MCF 10A (cell line): Measurements from ENCODE around the gene TES. TPM values are rescaled to one million over a fixed set of nuclear protein-coding genes. Genes with fewer than 3 reads are reported as not detected.

Experiments
- BruUV-seq: library from RNA; stranded (reverse); fragments of 400-500 nt; replicated peaks from 2 replicates; lab custom pipeline; 2021; lab: Mats Ljungman, UMichigan
- CTCF ChIA-PET: fragments of 300-600 bp; sonication (Branson Sonifier 250); formaldehyde crosslinking; extraction: SDS; loops from one replicate; lab custom pipeline; 2021; ENCODE audit warnings: antibody characterized with exemption, inconsistent platforms; lab: Yijun Ruan, JAX
- POLR2A ChIA-PET: fragments of 300-600, 350-650 bp; sonication (Branson Sonifier 250); formaldehyde crosslinking; extraction: SDS; loops from one replicate; lab custom pipeline; 2020; ENCODE audit warnings: antibody characterized with exemption, inconsistent platforms; lab: Yijun Ruan, JAX
- DNase-seq: peaks from one replicate; pipeline ENCODE4 v3.0.0-alpha.2; 2018; ENCODE audit not compliant: unreplicated experiment
- H3K27ac Mint-ChIP-seq: one replicate; pipeline ENCODE4 v1.8.0; 2022; ENCODE audit warnings: mild to moderate bottlenecking, low read depth, mixed read lengths; ENCODE audit not compliant: unreplicated experiment
- H3K27me3 Mint-ChIP-seq: one replicate; pipeline ENCODE4 v1.8.0; 2022; ENCODE audit warnings: mixed read lengths; ENCODE audit not compliant: insufficient read depth, unreplicated experiment
- H3K36me3 Mint-ChIP-seq: one replicate; pipeline ENCODE4 v1.8.0; 2022; ENCODE audit warnings: mild to moderate bottlenecking, moderate library complexity, mixed read lengths; ENCODE audit not compliant: insufficient read depth, unreplicated experiment
- H3K4me1 Mint-ChIP-seq: one replicate; pipeline ENCODE4 v1.8.0; 2022; ENCODE audit warnings: mixed read lengths; ENCODE audit not compliant: insufficient read depth, unreplicated experiment
- H3K4me3 Mint-ChIP-seq: one replicate; pipeline ENCODE4 v1.8.0; 2022; ENCODE audit warnings: mild to moderate bottlenecking, moderate library complexity, mixed read lengths; ENCODE audit not compliant: unreplicated experiment
- H3K9me3 Mint-ChIP-seq: one replicate; pipeline ENCODE4 v1.8.0; 2022; ENCODE audit warnings: mixed read lengths; ENCODE audit not compliant: unreplicated experiment
- CTCF ChIP-seq: fragments of 200-600 bp; IDR thresholded peaks from one replicate; pipeline ENCODE4 v1.8.0; 2022; ENCODE audit warnings: antibody characterized with exemption, mild to moderate bottlenecking; ENCODE audit not compliant: unreplicated experiment
- intact Hi-C: fragments of 100-400 bp; cut with micrococcal nuclease; formaldehyde crosslinking; loops from 2 replicates; pipeline ENCODE4 v1.14.1; 2022
- total RNA-seq: library from RNA; stranded (reverse); gene quantifications from 2 replicates; pipeline ENCODE4 v1.2.3, GENCODE V29; 2022

Gene TES
- total RNA-seq, 1 experiment from 2014 or later: 162 TPM

- intact Hi-C loops: no loop called here
- CTCF ChIA-PET: interaction anchor here (1.0 to 4.0 kb wide), 2 partner anchors 11 to 421 kb away, joined by 4 to 24 read pairs; no protein-coding TSS in a partner anchor
- H3K27ac Mint-ChIP-seq: no peak overlapping the region
- no peak for DNase-seq
- H3K4me1 Mint-ChIP-seq: peaks cover 7% of the 10 kb centered on the region
- H3K36me3 Mint-ChIP-seq: no peaks in the 10 kb centered on the region
- POLR2A ChIA-PET: interaction anchor here (0.7 to 1.7 kb wide), 2 partner anchors 10 to 103 kb away, joined by 3 read pairs; no protein-coding TSS in a partner anchor
- no TSS peak for BruUV-seq
- TF ChIP-seq CTCF: no peak
- no peaks in the 10 kb centered on the region for H3K9me3 Mint-ChIP-seq
- peaks cover 20% of the 10 kb centered on the region for H3K27me3 Mint-ChIP-seq
- no peak overlapping the region for H3K4me3 Mint-ChIP-seq
Observed at GRCh38 chr7:116169060-116169459, 41.3 kb upstream of the TES start.

DNA sequence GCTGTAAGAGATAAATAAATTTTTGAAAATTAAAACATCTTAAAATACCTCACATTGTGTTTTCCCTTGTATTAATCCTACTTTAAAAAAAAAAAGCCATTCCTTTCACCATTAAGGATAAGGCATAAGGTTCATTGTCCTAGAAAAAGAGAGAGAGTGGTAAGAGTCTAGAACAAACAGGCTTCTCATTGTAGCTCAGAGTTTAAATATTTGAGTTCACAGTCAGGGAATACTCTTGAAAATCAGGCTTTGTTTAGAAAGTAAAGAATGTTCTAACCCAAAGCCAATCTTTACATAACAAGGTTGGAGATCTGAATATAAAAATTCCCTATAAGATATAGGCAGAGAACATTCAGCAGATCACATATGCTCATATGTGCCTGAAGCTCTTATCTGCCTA is 40.2 kb upstream of the TES start:
- no peak overlapping the region for H3K4me3 Mint-ChIP-seq
- H3K27ac Mint-ChIP-seq: no peak overlapping the region
- TF ChIP-seq CTCF: no peak
- H3K36me3 Mint-ChIP-seq: no peaks in the 10 kb centered on the region
- DNase-seq: no peak
- BruUV-seq: no TSS peak
- peaks cover 7% of the 10 kb centered on the region for H3K4me1 Mint-ChIP-seq
- no peaks in the 10 kb centered on the region for H3K9me3 Mint-ChIP-seq
- POLR2A ChIA-PET: interaction anchor here (0.6 to 1.7 kb wide), 4 partner anchors 11 to 806 kb away, joined by 3 to 6 read pairs (median 4); no protein-coding TSS in a partner anchor
- peaks cover 20% of the 10 kb centered on the region for H3K27me3 Mint-ChIP-seq
- CTCF ChIA-PET: interaction anchor here (0.6 to 5.4 kb wide), 13 partner anchors 10 to 421 kb away, joined by 3 to 127 read pairs (median 5); no protein-coding TSS in a partner anchor
- intact Hi-C loops: loop anchor here (5.0 to 10.0 kb wide), 2 partner anchors 82 to 1215 kb away; no protein-coding TSS in a partner anchor

DNA sequence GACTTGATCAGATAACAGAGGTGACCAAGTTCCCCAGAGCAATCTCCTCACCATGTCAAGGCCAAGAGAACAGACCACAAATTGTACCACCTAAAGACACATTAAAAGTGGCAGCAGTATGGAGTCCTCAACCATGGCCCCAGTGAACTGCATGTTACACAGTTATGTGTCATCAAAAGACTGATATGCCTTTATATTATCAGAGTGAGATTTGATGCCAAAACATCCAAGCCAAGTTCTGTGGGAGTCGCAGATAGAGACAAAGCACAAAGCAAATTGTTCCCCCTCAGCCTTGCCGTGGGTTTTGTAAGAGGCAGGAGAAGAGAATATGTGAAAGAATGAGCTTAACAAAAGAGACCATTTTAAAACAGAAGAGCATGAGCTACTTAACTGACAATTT is 39.2 kb upstream of the TES start:
- ChIA-PET CTCF (interaction anchor here (0.5 to 5.4 kb wide), 20 partner anchors 9 to 420 kb away, joined by 3 to 127 read pairs (median 5); no protein-coding TSS in a partner anchor), POLR2A (interaction anchor here (0.5 kb wide), 1 partner anchor 418 kb away, joined by 3 read pairs; no protein-coding TSS in a partner anchor)
- no peak for DNase-seq
- TF ChIP-seq CTCF: no peak
- no peak overlapping the region for H3K27ac Mint-ChIP-seq
- peaks cover 8% of the 10 kb centered on the region for H3K4me1 Mint-ChIP-seq
- H3K36me3 Mint-ChIP-seq: no peaks in the 10 kb centered on the region
- H3K9me3 Mint-ChIP-seq: no peaks in the 10 kb centered on the region
- no peak overlapping the region for H3K4me3 Mint-ChIP-seq
- intact Hi-C loops: loop anchor here (5.0 to 10.0 kb wide), 2 partner anchors 81 to 1214 kb away; no protein-coding TSS in a partner anchor
- BruUV-seq: no TSS peak
- H3K27me3 Mint-ChIP-seq: peaks cover 20% of the 10 kb centered on the region

GRCh38 chr7:116172353-116172752 is 38.0 kb upstream of the TES start:
- CTCF ChIA-PET: interaction anchor here (0.5 to 5.4 kb wide), 31 partner anchors 8 to 639 kb away, joined by 3 to 127 read pairs (median 4); partner anchors contain the start of gene TES
- no peak for DNase-seq
- POLR2A ChIA-PET: interaction anchor here (0.8 to 1.1 kb wide), 2 partner anchors 85 to 419 kb away, joined by 3 read pairs; no protein-coding TSS in a partner anchor

More at GRCh38 chr7:116172353-116172752, 38.0 kb upstream of the TES start:
- Mint-ChIP-seq H3K27me3 (peaks cover 20% of the 10 kb centered on the region), H3K9me3 (no peaks in the 10 kb centered on the region), H3K4me1 (peaks cover 21% of the 10 kb centered on the region), H3K36me3 (no peaks in the 10 kb centered on the region), H3K4me3 (no peak overlapping the region), H3K27ac (no peak overlapping the region)
- intact Hi-C loops: loop anchor here (2.0 to 10.0 kb wide), 5 partner anchors 34 to 1212 kb away; partner anchors contain the start of gene CAV1
- no peak for TF ChIP-seq CTCF
- no TSS peak for BruUV-seq
